WTC11 (cell line): ENCODE measurements around the gene ANO3. TPM values are rescaled to one million over a fixed set of nuclear protein-coding genes. Genes with fewer than 3 reads are reported as not detected.

ENCODE experiments used
- ATAC-seq: fragments of 200-7000 bp; cut with Tn5 transposase; 2 replicates; pipeline ENCODE4 v1.10.0; 2021; ENCODE audit warnings: mild to moderate bottlenecking, moderate library complexity
- CTCF ChIA-PET: fragments of 300-600 bp; sonication (Branson Sonifier 250); formaldehyde crosslinking; loops from one replicate; lab custom pipeline; 2021; ENCODE audit warnings: antibody characterized with exemption; lab: Charles Lee
- POLR2A ChIA-PET: fragments of 350-600 bp; sonication (Branson Sonifier 250); formaldehyde crosslinking; loops from one replicate; lab custom pipeline; 2021; ENCODE audit warnings: antibody characterized with exemption; lab: Charles Lee
- DNase-seq: peaks from one replicate; pipeline ENCODE4 v3.0.0; 2021; ENCODE audit warnings: low spot score
- H3K27ac Mint-ChIP-seq: 2 replicates; pipeline ENCODE4 v1.8.0; 2021; ENCODE audit warnings: mixed read lengths
- H3K27me3 Mint-ChIP-seq: 2 replicates; pipeline ENCODE4 v1.8.0; 2021; ENCODE audit warnings: low read depth, mild to moderate bottlenecking, moderate library complexity, mixed read lengths
- H3K36me3 Mint-ChIP-seq: 2 replicates; pipeline ENCODE4 v1.8.0; 2021; ENCODE audit warnings: mixed read lengths
- H3K4me1 Mint-ChIP-seq: 2 replicates; pipeline ENCODE4 v1.8.0; 2022; ENCODE audit warnings: mixed read lengths
- H3K4me3 Mint-ChIP-seq: 2 replicates; pipeline ENCODE4 v1.8.0; 2021; ENCODE audit warnings: mild to moderate bottlenecking, moderate library complexity, mixed read lengths
- H3K9me3 Mint-ChIP-seq: 2 replicates; pipeline ENCODE4 v1.8.0; 2021; ENCODE audit warnings: mixed read lengths
- ETV6 ChIP-seq: sonication (generic); formaldehyde crosslinking; IDR thresholded peaks from 2 replicates; pipeline ENCODE4 v1.8.1; 2022; ENCODE audit warnings: mild to moderate bottlenecking, missing genetic modification reagents
- FOXJ3 ChIP-seq: sonication (generic); formaldehyde crosslinking; IDR thresholded peaks from 2 replicates; pipeline ENCODE4 v1.9.0; 2021; ENCODE audit warnings: missing genetic modification reagents, mild to moderate bottlenecking, borderline replicate concordance
- FOXP1 ChIP-seq: sonication (generic); formaldehyde crosslinking; IDR thresholded peaks from 2 replicates; pipeline ENCODE4 v1.8.0; 2022; ENCODE audit warnings: missing genetic modification reagents, mild to moderate bottlenecking, moderate library complexity, borderline replicate concordance
- JUN ChIP-seq: sonication (generic); formaldehyde crosslinking; IDR thresholded peaks from 2 replicates; pipeline ENCODE4 v1.8.0; 2023; ENCODE audit warnings: mild to moderate bottlenecking, missing genetic modification reagents
- MXD4 ChIP-seq: fragments of 250-450 bp; sonication (Bioruptor Pico); IDR thresholded peaks from 2 replicates; pipeline ENCODE4 v1.8.0; 2021; ENCODE audit warnings: mild to moderate bottlenecking, moderate library complexity, borderline replicate concordance
- NR1H2 ChIP-seq: sonication (generic); formaldehyde crosslinking; IDR thresholded peaks from 2 replicates; pipeline ENCODE4 v1.9.0; 2021; ENCODE audit warnings: mild to moderate bottlenecking, moderate library complexity, missing genetic modification reagents
- NR2C2 ChIP-seq: sonication (generic); formaldehyde crosslinking; IDR thresholded peaks from 2 replicates; pipeline ENCODE4 v1.8.0; 2022; ENCODE audit warnings: mild to moderate bottlenecking, missing genetic modification reagents
- PRRX2 ChIP-seq: fragments of 250-450 bp; sonication (Bioruptor Pico); IDR thresholded peaks from 2 replicates; pipeline ENCODE4 v1.8.0; 2021; ENCODE audit warnings: mild to moderate bottlenecking
- ZNF121 ChIP-seq: sonication (generic); formaldehyde crosslinking; IDR thresholded peaks from 2 replicates; pipeline ENCODE4 v1.8.0; 2023; ENCODE audit warnings: missing genetic modification reagents
- ZNF232 ChIP-seq: sonication (generic); formaldehyde crosslinking; IDR thresholded peaks from 2 replicates; pipeline ENCODE4 v1.8.0; 2022; ENCODE audit warnings: mild to moderate bottlenecking, missing genetic modification reagents
- ZNF671 ChIP-seq: fragments of 250-450 bp; sonication (Bioruptor Pico); IDR thresholded peaks from 2 replicates; pipeline ENCODE4 v1.8.0; 2021; ENCODE audit warnings: mild to moderate bottlenecking
- total RNA-seq: library from RNA; stranded (reverse); gene quantifications from 3 replicates; pipeline ENCODE4 v1.2.3, GENCODE V29; 2021
- TF ChIP-seq, protein P1 (sequence below): fragments of 250-450 bp; sonication (Bioruptor Pico); conservative IDR thresholded peaks from 2 replicates; pipeline ENCODE4 v1.9.0; 2021; ENCODE audit warnings: mild to moderate bottlenecking
- TF ChIP-seq, protein P2 (sequence below): fragments of 200-600 bp; IDR thresholded peaks from 2 replicates; pipeline ENCODE4 v1.8.0; 2022; ENCODE audit warnings: antibody characterized with exemption
- TF ChIP-seq, protein P3 (sequence below): sonication (generic); formaldehyde crosslinking; IDR thresholded peaks from 2 replicates; pipeline ENCODE4 v1.8.0; 2022; ENCODE audit warnings: mild to moderate bottlenecking, missing genetic modification reagents
- TF ChIP-seq, protein P4 (sequence below): sonication (generic); formaldehyde crosslinking; IDR thresholded peaks from 2 replicates; pipeline ENCODE4 v1.8.0; 2023; ENCODE audit warnings: missing genetic modification reagents, mild to moderate bottlenecking, borderline replicate concordance
- TF ChIP-seq, protein P5 (sequence below): sonication (generic); formaldehyde crosslinking; IDR thresholded peaks from 2 replicates; pipeline ENCODE4 v1.8.1; 2023; ENCODE audit warnings: mild to moderate bottlenecking, missing genetic modification reagents, borderline replicate concordance
- TF ChIP-seq, protein P6 (sequence below): sonication (generic); formaldehyde crosslinking; IDR thresholded peaks from 2 replicates; pipeline ENCODE4 v1.8.0; 2023; ENCODE audit warnings: missing genetic modification reagents

The ANO3 gene
- total RNA-seq, 1 experiment from 2014 or later = 0.11 TPM

DNA sequence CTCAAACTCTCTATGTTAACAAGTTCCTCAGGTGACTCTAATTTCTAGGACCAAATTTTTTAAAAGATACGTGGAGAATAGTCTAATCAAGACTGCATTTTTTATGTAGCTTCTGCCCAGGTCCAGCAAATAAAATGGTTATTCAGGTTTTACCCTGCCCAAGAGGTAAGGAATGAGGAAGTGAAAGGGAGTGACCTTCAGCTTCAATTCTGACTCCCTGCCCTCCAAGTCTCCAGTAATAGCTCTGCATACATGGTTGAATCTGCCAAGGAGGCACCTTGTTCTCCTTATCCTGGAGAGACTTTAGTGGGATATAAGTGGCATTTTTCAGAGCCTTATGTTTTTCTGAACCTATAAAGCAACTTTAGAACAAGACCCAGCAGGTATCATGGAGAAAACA lies 224.7 kb downstream of the ANO3 start:
- ChIA-PET POLR2A (no interaction called here), CTCF (interaction anchor here (1.0 kb wide), 1 partner anchor 272 kb away, joined by 4 read pairs; no protein-coding TSS in a partner anchor)
- H3K4me3 Mint-ChIP-seq = no peak overlapping the region
- no peaks in the 10 kb centered on the region for H3K9me3 Mint-ChIP-seq
- ATAC-seq (no peak), DNase-seq (no peak)
- no peak overlapping the region for H3K27ac Mint-ChIP-seq
- no peaks in the 10 kb centered on the region for H3K36me3 Mint-ChIP-seq
- no peaks in the 10 kb centered on the region; the same call in 1 of the 2 replicates for H3K27me3 Mint-ChIP-seq
- TF ChIP-seq, protein P1, sequence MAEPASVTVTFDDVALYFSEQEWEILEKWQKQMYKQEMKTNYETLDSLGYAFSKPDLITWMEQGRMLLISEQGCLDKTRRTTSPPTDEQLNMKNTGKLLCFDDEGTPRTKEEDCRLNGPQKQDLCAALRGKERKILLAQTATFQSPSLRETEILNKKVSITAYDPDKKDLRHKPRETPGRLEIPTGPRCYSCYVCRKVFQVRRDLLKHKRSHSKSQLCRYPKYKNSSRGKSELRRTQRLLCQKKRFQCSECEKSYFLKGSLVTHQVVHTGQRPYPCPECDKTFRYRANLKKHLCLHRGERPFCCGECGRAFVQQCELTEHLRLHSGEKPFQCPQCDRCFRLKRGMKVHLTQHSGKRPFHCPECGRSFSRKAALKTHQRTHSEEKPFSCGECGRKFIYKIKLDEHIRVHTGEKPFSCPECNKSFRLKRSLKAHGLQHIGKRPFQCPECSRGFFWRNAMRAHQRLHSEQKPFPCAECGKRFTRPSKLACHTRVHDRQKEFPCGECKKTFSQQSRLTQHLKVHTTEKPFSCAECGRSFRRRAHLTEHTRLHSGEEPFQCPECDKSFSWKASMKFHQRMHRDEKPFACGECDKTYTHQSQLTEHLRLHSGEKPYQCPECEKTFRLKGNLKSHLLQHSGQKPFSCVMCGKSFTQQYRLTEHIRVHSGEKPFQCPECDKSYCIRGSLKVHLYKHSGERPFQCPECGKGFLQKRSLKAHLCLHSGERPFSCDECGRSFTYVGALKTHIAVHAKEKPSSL (CRISPR knock-in tag) = no peak
- TF ChIP-seq ZNF121 (CRISPR knock-in tag) (no peak), PRRX2 (no peak), NR1H2 (CRISPR knock-in tag) (no peak), FOXJ3 (no peak), JUN (no peak), MXD4 (CRISPR knock-in tag) (no peak), FOXP1 (CRISPR knock-in tag) (no peak), ZNF671 (no peak), ETV6 (CRISPR knock-in tag) (no peak), ZNF232 (CRISPR knock-in tag) (no peak), NR2C2 (CRISPR knock-in tag) (no peak)
- TF ChIP-seq, protein P2, sequence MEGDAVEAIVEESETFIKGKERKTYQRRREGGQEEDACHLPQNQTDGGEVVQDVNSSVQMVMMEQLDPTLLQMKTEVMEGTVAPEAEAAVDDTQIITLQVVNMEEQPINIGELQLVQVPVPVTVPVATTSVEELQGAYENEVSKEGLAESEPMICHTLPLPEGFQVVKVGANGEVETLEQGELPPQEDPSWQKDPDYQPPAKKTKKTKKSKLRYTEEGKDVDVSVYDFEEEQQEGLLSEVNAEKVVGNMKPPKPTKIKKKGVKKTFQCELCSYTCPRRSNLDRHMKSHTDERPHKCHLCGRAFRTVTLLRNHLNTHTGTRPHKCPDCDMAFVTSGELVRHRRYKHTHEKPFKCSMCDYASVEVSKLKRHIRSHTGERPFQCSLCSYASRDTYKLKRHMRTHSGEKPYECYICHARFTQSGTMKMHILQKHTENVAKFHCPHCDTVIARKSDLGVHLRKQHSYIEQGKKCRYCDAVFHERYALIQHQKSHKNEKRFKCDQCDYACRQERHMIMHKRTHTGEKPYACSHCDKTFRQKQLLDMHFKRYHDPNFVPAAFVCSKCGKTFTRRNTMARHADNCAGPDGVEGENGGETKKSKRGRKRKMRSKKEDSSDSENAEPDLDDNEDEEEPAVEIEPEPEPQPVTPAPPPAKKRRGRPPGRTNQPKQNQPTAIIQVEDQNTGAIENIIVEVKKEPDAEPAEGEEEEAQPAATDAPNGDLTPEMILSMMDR = no peak
- TF ChIP-seq, protein P3, sequence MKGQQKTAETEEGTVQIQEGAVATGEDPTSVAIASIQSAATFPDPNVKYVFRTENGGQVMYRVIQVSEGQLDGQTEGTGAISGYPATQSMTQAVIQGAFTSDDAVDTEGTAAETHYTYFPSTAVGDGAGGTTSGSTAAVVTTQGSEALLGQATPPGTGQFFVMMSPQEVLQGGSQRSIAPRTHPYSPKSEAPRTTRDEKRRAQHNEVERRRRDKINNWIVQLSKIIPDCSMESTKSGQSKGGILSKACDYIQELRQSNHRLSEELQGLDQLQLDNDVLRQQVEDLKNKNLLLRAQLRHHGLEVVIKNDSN (CRISPR knock-in tag) = no peak
- TF ChIP-seq, protein P4, sequence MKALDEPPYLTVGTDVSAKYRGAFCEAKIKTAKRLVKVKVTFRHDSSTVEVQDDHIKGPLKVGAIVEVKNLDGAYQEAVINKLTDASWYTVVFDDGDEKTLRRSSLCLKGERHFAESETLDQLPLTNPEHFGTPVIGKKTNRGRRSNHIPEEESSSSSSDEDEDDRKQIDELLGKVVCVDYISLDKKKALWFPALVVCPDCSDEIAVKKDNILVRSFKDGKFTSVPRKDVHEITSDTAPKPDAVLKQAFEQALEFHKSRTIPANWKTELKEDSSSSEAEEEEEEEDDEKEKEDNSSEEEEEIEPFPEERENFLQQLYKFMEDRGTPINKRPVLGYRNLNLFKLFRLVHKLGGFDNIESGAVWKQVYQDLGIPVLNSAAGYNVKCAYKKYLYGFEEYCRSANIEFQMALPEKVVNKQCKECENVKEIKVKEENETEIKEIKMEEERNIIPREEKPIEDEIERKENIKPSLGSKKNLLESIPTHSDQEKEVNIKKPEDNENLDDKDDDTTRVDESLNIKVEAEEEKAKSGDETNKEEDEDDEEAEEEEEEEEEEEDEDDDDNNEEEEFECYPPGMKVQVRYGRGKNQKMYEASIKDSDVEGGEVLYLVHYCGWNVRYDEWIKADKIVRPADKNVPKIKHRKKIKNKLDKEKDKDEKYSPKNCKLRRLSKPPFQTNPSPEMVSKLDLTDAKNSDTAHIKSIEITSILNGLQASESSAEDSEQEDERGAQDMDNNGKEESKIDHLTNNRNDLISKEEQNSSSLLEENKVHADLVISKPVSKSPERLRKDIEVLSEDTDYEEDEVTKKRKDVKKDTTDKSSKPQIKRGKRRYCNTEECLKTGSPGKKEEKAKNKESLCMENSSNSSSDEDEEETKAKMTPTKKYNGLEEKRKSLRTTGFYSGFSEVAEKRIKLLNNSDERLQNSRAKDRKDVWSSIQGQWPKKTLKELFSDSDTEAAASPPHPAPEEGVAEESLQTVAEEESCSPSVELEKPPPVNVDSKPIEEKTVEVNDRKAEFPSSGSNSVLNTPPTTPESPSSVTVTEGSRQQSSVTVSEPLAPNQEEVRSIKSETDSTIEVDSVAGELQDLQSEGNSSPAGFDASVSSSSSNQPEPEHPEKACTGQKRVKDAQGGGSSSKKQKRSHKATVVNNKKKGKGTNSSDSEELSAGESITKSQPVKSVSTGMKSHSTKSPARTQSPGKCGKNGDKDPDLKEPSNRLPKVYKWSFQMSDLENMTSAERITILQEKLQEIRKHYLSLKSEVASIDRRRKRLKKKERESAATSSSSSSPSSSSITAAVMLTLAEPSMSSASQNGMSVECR (CRISPR knock-in tag) = no peak
- TF ChIP-seq, protein P5, sequence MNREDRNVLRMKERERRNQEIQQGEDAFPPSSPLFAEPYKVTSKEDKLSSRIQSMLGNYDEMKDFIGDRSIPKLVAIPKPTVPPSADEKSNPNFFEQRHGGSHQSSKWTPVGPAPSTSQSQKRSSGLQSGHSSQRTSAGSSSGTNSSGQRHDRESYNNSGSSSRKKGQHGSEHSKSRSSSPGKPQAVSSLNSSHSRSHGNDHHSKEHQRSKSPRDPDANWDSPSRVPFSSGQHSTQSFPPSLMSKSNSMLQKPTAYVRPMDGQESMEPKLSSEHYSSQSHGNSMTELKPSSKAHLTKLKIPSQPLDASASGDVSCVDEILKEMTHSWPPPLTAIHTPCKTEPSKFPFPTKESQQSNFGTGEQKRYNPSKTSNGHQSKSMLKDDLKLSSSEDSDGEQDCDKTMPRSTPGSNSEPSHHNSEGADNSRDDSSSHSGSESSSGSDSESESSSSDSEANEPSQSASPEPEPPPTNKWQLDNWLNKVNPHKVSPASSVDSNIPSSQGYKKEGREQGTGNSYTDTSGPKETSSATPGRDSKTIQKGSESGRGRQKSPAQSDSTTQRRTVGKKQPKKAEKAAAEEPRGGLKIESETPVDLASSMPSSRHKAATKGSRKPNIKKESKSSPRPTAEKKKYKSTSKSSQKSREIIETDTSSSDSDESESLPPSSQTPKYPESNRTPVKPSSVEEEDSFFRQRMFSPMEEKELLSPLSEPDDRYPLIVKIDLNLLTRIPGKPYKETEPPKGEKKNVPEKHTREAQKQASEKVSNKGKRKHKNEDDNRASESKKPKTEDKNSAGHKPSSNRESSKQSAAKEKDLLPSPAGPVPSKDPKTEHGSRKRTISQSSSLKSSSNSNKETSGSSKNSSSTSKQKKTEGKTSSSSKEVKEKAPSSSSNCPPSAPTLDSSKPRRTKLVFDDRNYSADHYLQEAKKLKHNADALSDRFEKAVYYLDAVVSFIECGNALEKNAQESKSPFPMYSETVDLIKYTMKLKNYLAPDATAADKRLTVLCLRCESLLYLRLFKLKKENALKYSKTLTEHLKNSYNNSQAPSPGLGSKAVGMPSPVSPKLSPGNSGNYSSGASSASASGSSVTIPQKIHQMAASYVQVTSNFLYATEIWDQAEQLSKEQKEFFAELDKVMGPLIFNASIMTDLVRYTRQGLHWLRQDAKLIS (CRISPR knock-in tag) = no peak
- TF ChIP-seq, protein P6, sequence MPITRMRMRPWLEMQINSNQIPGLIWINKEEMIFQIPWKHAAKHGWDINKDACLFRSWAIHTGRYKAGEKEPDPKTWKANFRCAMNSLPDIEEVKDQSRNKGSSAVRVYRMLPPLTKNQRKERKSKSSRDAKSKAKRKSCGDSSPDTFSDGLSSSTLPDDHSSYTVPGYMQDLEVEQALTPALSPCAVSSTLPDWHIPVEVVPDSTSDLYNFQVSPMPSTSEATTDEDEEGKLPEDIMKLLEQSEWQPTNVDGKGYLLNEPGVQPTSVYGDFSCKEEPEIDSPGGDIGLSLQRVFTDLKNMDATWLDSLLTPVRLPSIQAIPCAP (CRISPR knock-in tag) = no peak
- 0 out of 2 replicates have a peak, but pooled peaks cover 5% of the 10 kb centered on the region for H3K4me1 Mint-ChIP-seq
